Nucleus accumbens (tissue), 56 donors: ENCODE results near the gene TMEM270.

Experiments
- DNase-seq, 56 donors: peaks; one replicate each; lab custom pipeline; 2025; lab: John Stamatoyannopoulos, UW

The TMEM270 gene

GRCh38 chr7:73901823-73902597 is 41.1 kb downstream of the TMEM270 start:
- DNase-seq: no peak

GRCh38 chr7:73903321-73904218 is 42.6 kb downstream of the TMEM270 start:
- no peak for DNase-seq

- DNase-seq: peak in 3 of 56 donors; percentile 17 to 35 (median 24)
Measured at GRCh38 chr7:73904219-73905137, 43.5 kb downstream of the TMEM270 start.

- DNase-seq: no peak
Measured at GRCh38 chr7:73905360-73905759, 44.4 kb downstream of the TMEM270 start.

GRCh38 chr7:73906874-73907273 is 45.9 kb downstream of the TMEM270 start:
- DNase-seq: no peak

GRCh38 chr7:73907554-73908122 is 46.7 kb downstream of the TMEM270 start:
- no peak for DNase-seq

- DNase-seq: no peak
Measured at GRCh38 chr7:73908123-73908611, 47.2 kb downstream of the TMEM270 start.

- DNase-seq: peak in 5 of 56 donors; percentile 15 to 38 (median 22)
Measured at GRCh38 chr7:73909051-73909941, 48.3 kb downstream of the TMEM270 start.

GRCh38 chr7:73909996-73910395 is 49.0 kb downstream of the TMEM270 start:
- DNase-seq: no peak

- DNase-seq: no peak
Measured at GRCh38 chr7:73912223-73912622, 51.3 kb downstream of the TMEM270 start.
